HG03565 (cell line): ENCODE data around the gene MMAB.

ENCODE experiments used
- ATAC-seq: cut with Tn5 transposase; IDR thresholded peaks from one replicate; pipeline ENCODE4 v1.9.1; 2021; ENCODE audit warnings: mild to moderate bottlenecking, moderate library complexity; ENCODE audit not compliant: unreplicated experiment

MMAB gene

GRCh38 chr12:109542014-109542413, 31.3 kb downstream of the MMAB start:
- ATAC-seq, result no peak

GRCh38 chr12:109541413-109541726, 31.9 kb downstream of the MMAB start:
- no peak for ATAC-seq

- no peak for ATAC-seq
These were observed 32.5 kb downstream of the MMAB start for GRCh38 chr12:109540526-109541412.

GRCh38 chr12:109539508-109539907, 33.8 kb downstream of the MMAB start:
- ATAC-seq, result no peak

- no peak for ATAC-seq
These were observed 35.0 kb downstream of the MMAB start for GRCh38 chr12:109538191-109538863.

GRCh38 chr12:109537136-109537535, 36.2 kb downstream of the MMAB start:
- no peak for ATAC-seq

- ATAC-seq, result no peak
These were observed 37.4 kb downstream of the MMAB start for GRCh38 chr12:109535863-109536250.

- no peak for ATAC-seq
These were observed 38.0 kb downstream of the MMAB start for GRCh38 chr12:109535231-109535862.

- ATAC-seq, result no peak
These were observed 38.8 kb downstream of the MMAB start for GRCh38 chr12:109534456-109534855.

- no peak for ATAC-seq
These were observed 39.9 kb downstream of the MMAB start for GRCh38 chr12:109533487-109533740.

- ATAC-seq, result no peak
These were observed 40.4 kb downstream of the MMAB start for GRCh38 chr12:109532721-109533486.

GRCh38 chr12:109531411-109531810, 41.9 kb downstream of the MMAB start:
- ATAC-seq, result no peak

- ATAC-seq, result no peak
These were observed 43.3 kb downstream of the MMAB start for GRCh38 chr12:109529691-109530640.

- ATAC-seq, result no peak
These were observed 45.7 kb downstream of the MMAB start for GRCh38 chr12:109527489-109528123.

- no peak for ATAC-seq
These were observed 48.1 kb downstream of the MMAB start for GRCh38 chr12:109525279-109525585.

- no peak for ATAC-seq
These were observed 48.6 kb downstream of the MMAB start for GRCh38 chr12:109524466-109525278.

GRCh38 chr12:109523504-109523903, 49.8 kb downstream of the MMAB start:
- ATAC-seq, result no peak

GRCh38 chr12:109523071-109523470, 50.2 kb downstream of the MMAB start:
- ATAC-seq, result no peak

GRCh38 chr12:109521831-109522230, 51.5 kb downstream of the MMAB start:
- no peak for ATAC-seq
